NCI-H2171 treated with DMSO at 0.1 percent for 48 hours (cell line): ENCODE results near the gene VPS29.

Source experiments
- DNase-seq: peaks from one replicate; lab custom pipeline; 2025; lab: John Stamatoyannopoulos, UW

Gene VPS29

GRCh38 chr12:110444455-110444854 is 57.5 kb downstream of the VPS29 start:
- DNase-seq, result no peak
